ENCODE measurements around the gene EGLN3. TPM values are rescaled to one million over a fixed set of nuclear protein-coding genes. Genes with fewer than 3 reads are reported as not detected.

Gene EGLN3
- total and polyA plus RNA-seq, 10 of the 15 experiments (the other 5 are each of a cell fraction or from before 2014, with no cell fraction given): 0.42 to 8.1 (median 2.0) TPM

DNA sequence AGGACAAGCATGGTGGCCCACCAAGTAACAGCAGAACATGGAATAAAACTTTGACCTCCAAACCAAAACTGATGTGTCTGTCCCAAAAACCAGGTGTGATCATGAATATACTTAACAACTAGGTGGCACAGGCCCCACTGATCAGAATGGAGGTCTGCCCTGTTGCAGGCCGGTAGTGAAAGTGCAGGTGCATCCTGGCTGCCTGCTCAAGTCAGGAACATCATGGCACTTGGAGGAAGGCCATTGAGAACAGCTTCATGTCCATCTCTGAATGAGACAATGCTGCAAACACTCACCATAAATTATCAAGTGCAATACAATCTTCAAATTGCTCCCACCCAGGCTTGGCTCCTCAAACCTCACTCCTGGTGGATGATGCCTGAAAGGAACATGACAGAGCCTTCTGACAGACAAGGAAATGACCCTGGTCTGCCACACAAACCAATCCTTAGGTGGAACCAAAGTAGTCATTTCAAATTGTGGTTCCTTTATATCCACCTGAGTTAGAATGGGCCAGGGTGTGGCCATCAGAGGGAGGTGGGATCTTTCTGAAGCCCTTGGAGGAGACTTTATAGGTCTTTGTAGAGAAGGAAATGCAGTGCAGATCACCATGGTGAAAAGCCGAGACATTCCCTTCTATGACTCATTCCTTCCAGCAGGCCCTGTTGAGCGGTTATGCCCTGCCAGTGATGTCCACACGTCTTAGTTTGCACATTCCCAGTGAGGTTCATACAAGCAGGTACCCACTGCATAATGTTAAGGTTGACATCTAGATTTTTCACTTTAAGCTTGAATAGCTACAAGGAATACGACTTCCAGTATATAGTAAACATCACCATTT, 36.0 kb downstream of the EGLN3 start (continued):
- TF ChIP-seq KAT2A (conservative IDR thresholded peaks at IDR 0.05; ENCODE audit: control insufficient read depth, low read depth, low read length) (no peak), BHLHE40 (IDR thresholded peaks at IDR 0.05; ENCODE audit: borderline replicate concordance in 1 of 2, low read depth in 2 of 2, low read length in 1 of 2) (no peak), SUZ12 (IDR thresholded peaks at IDR 0.05; ENCODE audit: unreplicated experiment) (no peak)

DNA sequence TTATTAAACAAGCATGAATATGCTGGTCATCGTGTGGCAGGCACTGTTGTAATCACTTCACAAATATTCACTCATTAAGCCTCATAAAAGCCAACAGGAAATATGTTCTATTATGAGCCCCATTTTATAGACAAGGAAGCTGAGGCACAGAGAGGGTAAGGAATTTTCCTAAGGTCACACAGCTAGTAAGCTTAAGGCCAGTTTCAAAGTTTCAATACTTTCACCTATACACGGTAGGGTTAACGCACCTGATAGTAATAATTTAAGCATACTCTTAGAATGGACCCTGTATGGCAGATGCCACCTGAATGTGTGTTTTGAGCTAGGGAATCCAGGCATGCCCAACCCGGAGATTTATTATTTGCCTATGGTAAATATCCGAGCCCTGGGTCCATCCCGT, 39.8 kb downstream of the EGLN3 start:
- Histone ChIP-seq H3K27me3 (replicated peaks in 1 of 2; ENCODE audit: control insufficient read depth in 2 of 2, insufficient read depth in 2 of 2, low read length in 1 of 2) (no peaks in the 10 kb centered on the region), H3K9ac (ENCODE audit: control insufficient read depth, insufficient read depth, low read length) (no peak overlapping the region), H3K4me1 (ENCODE audit: control insufficient read depth, insufficient read depth, low read length) (no peaks in the 10 kb centered on the region), H3K4me2 (ENCODE audit: control insufficient read depth, insufficient read depth) (no peak overlapping the region), H4K20me1 (ENCODE audit: control insufficient read depth, insufficient read depth) (no peaks in the 10 kb centered on the region), H2AFZ (ENCODE audit: control insufficient read depth, low read depth, low read length) (no peak overlapping the region), H3K36me3 (ENCODE audit: control insufficient read depth in 2 of 2, insufficient read depth in 2 of 2, low read length in 1 of 2) (no peaks in the 10 kb centered on the region), H3K9me3 (replicated peaks; ENCODE audit: control insufficient read depth, insufficient read depth, low read length) (no peaks in the 10 kb centered on the region; the same call in 2 of the 3 replicates), H3K4me3 (no peak overlapping the region), H3K27ac (ENCODE audit: control insufficient read depth, insufficient read depth) (no peak overlapping the region), H3K79me2 (ENCODE audit: control insufficient read depth, insufficient read depth, low read length) (no peaks in the 10 kb centered on the region)
- intact Hi-C loops (cut with micrococcal nuclease; ENCODE audit: unreplicated experiment): no loop called here
- ChIA-PET POLR2A (interaction anchor here (0.8 to 1.1 kb wide), 2 partner anchors 12 to 13 kb away, joined by 3 to 4 read pairs; no protein-coding TSS in a partner anchor), SMC1A (ENCODE audit: uncharacterized antibody, unreplicated experiment) (interaction anchor here (1.0 to 4.8 kb wide), 7 partner anchors 9 to 187 kb away, joined by 3 to 24 read pairs (median 5); no protein-coding TSS in a partner anchor), RAD21 (ENCODE audit: unreplicated experiment) (interaction anchor here (1.0 to 1.9 kb wide), 3 partner anchors 34 to 187 kb away, joined by 3 to 8 read pairs (median 5); no protein-coding TSS in a partner anchor), CTCF (interaction anchor here (1.2 to 1.7 kb wide), 5 partner anchors 25 to 317 kb away, joined by 3 to 4 read pairs (median 3); no protein-coding TSS in a partner anchor)
- DNase-seq (ENCODE audit: low read depth, low spot score) (no peak), ATAC-seq (no peak), FAIRE-seq (no peak)
- WGBS (ENCODE audit: insufficient coverage, insufficient replicate concordance, low lambda C conversion rate, missing lambda C conversion rate): 31% methylated on average over 6 of the region's 6 CpGs
- no TSS peak for BruUV-seq (replicated peaks)
- in situ Hi-C loops (cut with MboI): no loop called here
- TF ChIP-seq BHLHE40 (IDR thresholded peaks at IDR 0.05; ENCODE audit: borderline replicate concordance in 1 of 2, low read depth in 2 of 2, low read length in 1 of 2) (no peak), HDGF (IDR thresholded peaks at IDR 0.05) (no peak), SIX5 (IDR thresholded peaks at IDR 0.05; ENCODE audit: low read depth, low read length, severe bottlenecking) (no peak), JUNB (IDR thresholded peaks at IDR 0.05) (no peak), TCF7 (IDR thresholded peaks at IDR 0.05; ENCODE audit: borderline replicate concordance) (no peak), ZNF207 (IDR thresholded peaks at IDR 0.05; ENCODE audit: borderline replicate concordance) (no peak), ZNF24 (IDR thresholded peaks at IDR 0.05) (no peak), BACH1 (IDR thresholded peaks at IDR 0.05; ENCODE audit: borderline replicate concordance) (no peak), SREBF2 (IDR thresholded peaks at IDR 0.05; ENCODE audit: low read length) (no peak), NFXL1 (IDR thresholded peaks at IDR 0.05; ENCODE audit: borderline replicate concordance) (no peak), RBBP5 (conservative IDR thresholded peaks at IDR 0.05) (no peak), PML (IDR thresholded peaks at IDR 0.05; ENCODE audit: low read length) (no peak), ZNF274 (IDR thresholded peaks at IDR 0.05; ENCODE audit: insufficient read depth, insufficient read length) (no peak)
- TF ChIP-seq, protein P1, sequence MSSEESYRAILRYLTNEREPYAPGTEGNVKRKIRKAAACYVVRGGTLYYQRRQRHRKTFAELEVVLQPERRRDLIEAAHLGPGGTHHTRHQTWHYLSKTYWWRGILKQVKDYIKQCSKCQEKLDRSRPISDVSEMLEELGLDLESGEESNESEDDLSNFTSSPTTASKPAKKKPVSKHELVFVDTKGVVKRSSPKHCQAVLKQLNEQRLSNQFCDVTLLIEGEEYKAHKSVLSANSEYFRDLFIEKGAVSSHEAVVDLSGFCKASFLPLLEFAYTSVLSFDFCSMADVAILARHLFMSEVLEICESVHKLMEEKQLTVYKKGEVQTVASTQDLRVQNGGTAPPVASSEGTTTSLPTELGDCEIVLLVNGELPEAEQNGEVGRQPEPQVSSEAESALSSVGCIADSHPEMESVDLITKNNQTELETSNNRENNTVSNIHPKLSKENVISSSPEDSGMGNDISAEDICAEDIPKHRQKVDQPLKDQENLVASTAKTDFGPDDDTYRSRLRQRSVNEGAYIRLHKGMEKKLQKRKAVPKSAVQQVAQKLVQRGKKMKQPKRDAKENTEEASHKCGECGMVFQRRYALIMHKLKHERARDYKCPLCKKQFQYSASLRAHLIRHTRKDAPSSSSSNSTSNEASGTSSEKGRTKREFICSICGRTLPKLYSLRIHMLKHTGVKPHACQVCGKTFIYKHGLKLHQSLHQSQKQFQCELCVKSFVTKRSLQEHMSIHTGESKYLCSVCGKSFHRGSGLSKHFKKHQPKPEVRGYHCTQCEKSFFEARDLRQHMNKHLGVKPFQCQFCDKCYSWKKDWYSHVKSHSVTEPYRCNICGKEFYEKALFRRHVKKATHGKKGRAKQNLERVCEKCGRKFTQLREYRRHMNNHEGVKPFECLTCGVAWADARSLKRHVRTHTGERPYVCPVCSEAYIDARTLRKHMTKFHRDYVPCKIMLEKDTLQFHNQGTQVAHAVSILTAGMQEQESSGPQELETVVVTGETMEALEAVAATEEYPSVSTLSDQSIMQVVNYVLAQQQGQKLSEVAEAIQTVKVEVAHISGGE (CRISPR knock-in tag; IDR thresholded peaks at IDR 0.05): no peak
- TF ChIP-seq, protein P2, sequence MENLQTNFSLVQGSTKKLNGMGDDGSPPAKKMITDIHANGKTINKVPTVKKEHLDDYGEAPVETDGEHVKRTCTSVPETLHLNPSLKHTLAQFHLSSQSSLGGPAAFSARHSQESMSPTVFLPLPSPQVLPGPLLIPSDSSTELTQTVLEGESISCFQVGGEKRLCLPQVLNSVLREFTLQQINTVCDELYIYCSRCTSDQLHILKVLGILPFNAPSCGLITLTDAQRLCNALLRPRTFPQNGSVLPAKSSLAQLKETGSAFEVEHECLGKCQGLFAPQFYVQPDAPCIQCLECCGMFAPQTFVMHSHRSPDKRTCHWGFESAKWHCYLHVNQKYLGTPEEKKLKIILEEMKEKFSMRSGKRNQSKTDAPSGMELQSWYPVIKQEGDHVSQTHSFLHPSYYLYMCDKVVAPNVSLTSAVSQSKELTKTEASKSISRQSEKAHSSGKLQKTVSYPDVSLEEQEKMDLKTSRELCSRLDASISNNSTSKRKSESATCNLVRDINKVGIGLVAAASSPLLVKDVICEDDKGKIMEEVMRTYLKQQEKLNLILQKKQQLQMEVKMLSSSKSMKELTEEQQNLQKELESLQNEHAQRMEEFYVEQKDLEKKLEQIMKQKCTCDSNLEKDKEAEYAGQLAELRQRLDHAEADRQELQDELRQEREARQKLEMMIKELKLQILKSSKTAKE (IDR thresholded peaks at IDR 0.05; ENCODE audit: low read depth, poor library complexity, severe bottlenecking): no peak

Measured in GM12878 (cell line).